Stimulated activated CD4-positive, alpha-beta T cell treated with anti-CD3 and anti-CD28 coated beads, Interleukin-1b, Interleukin-23, amount 100 ng/mL, for 1 hour (primary cell): Measurements from ENCODE around the gene MAP3K10.

Experiments used
- DNase-seq, 2 donors: peaks; one replicate each; pipeline ENCODE4 v3.0.0-alpha.2; 2020; ENCODE audit warnings: low read depth in 2 of 2

Gene MAP3K10

DNA sequence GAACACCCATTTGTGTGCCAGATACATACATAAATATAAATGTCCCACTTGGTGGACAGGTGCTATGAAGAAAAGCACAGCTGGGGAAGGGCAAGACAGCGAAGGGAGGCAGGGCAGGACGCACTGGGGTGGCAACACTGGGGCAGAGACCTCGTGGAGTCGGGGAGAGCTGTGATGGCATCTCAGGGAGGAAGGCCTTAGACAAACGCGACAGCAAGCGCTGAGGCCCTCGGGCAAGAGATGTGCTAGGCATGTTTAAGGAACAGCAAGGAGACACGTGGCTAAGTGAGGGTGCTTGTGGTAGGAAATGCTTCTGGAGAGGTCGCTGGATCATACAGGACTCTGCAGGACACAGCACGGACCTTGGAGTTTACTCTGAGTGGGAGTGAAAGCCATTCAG is 58.6 kb downstream of the MAP3K10 start:
- no peak for DNase-seq

- DNase-seq = no peak
These were observed 60.0 kb downstream of the MAP3K10 start for GRCh38 chr19:40251244-40251643.

DNA sequence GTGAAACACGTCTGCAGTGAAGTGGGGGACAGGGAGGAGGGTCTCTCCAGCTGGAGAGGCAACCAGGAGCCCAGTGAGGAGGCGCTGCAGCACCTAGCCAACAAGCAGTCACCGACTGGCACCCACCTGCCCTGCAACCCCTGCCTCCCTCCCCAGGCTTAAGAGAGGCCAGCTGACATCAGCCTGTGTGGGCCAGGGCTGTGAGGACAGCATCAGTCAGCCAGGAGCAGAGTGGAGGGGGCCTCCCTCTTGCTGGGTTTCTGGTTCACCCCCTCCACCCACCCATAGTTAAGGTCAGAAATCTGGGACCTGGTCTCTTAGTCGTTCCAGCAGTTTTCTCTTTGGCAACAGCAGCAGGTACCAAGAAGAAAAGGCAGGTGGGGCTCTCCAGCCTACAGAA is 60.8 kb downstream of the MAP3K10 start:
- DNase-seq = no peak

DNA sequence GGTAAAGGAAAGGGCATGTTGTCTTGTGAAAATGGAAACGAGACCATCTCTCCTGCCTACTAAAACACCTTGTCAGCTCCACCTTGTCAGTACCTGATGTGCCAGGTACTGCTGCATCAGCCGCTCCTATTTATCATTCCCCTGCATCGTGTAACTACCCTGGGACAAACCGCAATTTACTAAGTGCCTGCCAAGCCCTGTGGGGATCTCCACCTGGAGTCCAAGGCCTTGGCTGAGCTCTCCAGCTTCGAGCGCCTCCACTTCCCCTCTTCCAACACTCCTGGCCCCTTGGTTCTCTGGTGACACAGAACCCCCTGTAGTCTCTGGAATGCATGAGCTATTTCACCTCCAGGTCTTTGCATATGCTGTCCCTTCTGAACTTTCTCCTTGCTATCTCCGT is 61.2 kb downstream of the MAP3K10 start:
- DNase-seq = no peak

- DNase-seq = no peak
These were observed 62.4 kb downstream of the MAP3K10 start for GRCh38 chr19:40253611-40254092.

DNA sequence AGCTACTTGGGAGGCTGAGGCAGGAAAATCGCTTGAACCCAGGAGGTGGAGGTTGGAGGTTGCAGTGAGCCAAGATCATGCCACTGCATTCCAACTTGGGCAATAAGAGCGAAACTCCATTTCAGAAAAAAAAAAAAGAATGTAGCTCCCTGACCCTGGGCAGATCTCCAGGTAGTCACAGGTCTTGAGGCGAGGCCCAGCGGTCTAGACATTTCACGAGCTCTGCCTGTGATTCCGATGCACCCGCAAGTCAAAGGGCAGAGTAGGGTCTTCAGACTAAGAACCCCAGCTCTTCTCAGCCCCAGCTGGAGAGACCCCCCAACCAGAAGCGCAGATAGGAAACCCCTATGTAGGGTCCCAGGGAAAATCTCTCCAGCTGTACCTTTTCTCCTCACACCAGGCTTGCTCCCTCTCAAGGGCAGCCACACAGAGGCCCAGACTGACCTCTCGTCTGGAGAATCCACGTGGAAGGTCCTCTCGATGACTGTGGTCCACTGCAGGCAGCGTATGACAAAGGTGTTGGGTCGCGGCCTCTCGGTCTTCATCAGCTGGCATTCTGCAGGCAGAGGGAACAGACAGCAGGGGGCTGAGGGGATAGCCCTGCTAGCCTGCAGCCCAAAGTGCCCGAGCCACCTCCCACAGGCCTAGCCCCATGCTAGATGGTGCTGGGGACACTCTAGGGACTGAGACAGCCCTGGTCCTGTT is 63.6 kb downstream of the MAP3K10 start:
- DNase-seq = no peak

GRCh38 chr19:40255619-40256166 is 64.5 kb downstream of the MAP3K10 start:
- DNase-seq = no peak

DNA sequence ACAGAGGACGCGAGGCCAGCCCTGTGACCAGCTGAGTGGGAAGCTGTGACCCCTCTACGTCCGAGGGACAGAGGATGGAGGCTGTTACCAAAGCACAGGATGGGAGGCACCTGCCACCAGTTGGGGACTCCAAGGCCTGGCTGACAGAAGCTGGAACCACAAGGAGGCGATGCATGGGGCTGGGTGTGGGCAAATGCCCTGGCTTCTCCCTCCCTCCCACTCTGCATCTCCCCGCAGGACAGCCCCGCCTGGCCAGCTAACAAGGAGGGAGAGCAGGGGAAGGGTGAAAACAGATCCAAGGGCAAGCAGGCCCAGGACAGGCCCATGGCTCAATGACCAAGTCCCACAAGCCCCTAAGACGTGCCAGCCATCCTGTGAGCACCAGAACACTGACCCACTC is 65.3 kb downstream of the MAP3K10 start:
- DNase-seq = no peak

GRCh38 chr19:40257096-40257517 is 65.9 kb downstream of the MAP3K10 start:
- DNase-seq = no peak

GRCh38 chr19:40261631-40262030 is 70.4 kb downstream of the MAP3K10 start:
- DNase-seq = no peak

GRCh38 chr19:40262422-40262821 is 71.2 kb downstream of the MAP3K10 start:
- DNase-seq = no peak

GRCh38 chr19:40263440-40264313 is 72.5 kb downstream of the MAP3K10 start:
- no peak for DNase-seq

DNA sequence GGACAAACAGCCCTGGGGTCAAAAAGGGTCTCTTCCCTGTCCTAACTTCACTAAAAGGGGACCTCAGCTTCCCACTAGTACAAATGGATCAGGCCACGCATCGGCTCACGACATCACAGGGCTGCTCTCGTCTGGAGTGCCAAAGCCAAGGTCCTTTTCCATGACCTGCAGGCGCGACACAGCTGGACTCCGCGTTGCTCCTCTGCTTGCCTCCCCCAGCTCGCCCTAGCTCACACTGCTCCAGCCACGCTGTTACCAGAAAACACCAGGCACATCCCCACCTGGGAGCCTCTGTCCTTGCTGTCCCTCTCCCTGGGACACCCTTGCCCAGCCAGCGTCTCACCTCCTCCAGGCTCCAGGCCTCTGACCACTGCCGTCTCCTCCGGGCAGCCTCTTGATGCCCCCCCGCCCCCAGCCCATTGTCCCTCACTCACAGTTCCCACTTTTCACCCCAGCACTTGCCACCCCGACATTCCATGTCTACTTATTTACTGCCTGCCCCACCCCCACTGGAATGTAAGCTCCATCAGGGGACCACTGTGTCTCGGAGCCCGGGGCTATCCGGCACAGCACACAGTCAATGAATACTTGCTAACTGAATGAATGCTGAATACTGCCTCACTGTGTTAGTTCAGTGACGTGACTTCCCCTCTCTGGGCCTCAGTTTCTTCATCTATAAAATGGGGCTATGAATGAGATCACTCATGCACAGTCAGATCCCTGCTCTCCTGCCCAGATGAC is 73.3 kb downstream of the MAP3K10 start:
- DNase-seq = no peak
